ENCODE data around the gene SCO2. TPM values are rescaled to one million over a fixed set of nuclear protein-coding genes. Genes with fewer than 3 reads are reported as not detected.

The SCO2 gene
- total and polyA plus RNA-seq, 2 of the 4 experiments (the other 2 are of a cell fraction): 1.3 to 1.9 TPM

GRCh38 chr22:50508897-50509296 is 16.5 kb downstream of the SCO2 start:
- no peak overlapping the region for H4K5ac ChIP-seq (ENCODE audit: low read depth, low read length)
- no peak overlapping the region for H2BK20ac ChIP-seq (ENCODE audit: low read depth, low read length)
- intact Hi-C loops (cut with micrococcal nuclease): no loop called here
- peak overlapping the region; percentile 26 for H2AK5ac ChIP-seq (ENCODE audit: low read depth, low read length)
- dilution Hi-C loops (cut with HindIII; ENCODE audit: low sequenced_read_pairs, unreplicated experiment): no loop called here
- H3K23ac ChIP-seq (ENCODE audit: low read depth, low read length): no peak overlapping the region
- H3K9ac ChIP-seq (ENCODE audit: low read depth, low read length): peak overlapping the region; percentile 65; the same call in 1 of the 2 replicates
- no peak overlapping the region; the same call in 1 of the 2 replicates for H3K27ac ChIP-seq (ENCODE audit: insufficient read depth, low read length)
- H3K56ac ChIP-seq (ENCODE audit: extremely low read depth, insufficient read depth, low read length): 0 out of 2 replicates have a peak overlapping the region, but pooled peaks have one; percentile 21
- TF ChIP-seq BHLHE40 (IDR thresholded peaks at IDR 0.05; ENCODE audit: low read depth, low read length) (no peak), RFX5 (IDR thresholded peaks at IDR 0.05; ENCODE audit: low read depth, low read length) (no peak), CEBPB (IDR thresholded peaks at IDR 0.05; ENCODE audit: low read depth, low read length) (no peak), FOS (IDR thresholded peaks at IDR 0.05; ENCODE audit: low read depth, low read length) (no peak), RAD21 (IDR thresholded peaks at IDR 0.05; ENCODE audit: low read length) (no peak), SMC3 (IDR thresholded peaks at IDR 0.05; ENCODE audit: low read depth, low read length) (no peak), CTCF (conservative IDR thresholded peaks at IDR 0.05; ENCODE audit: low read depth, low read length) (no peak), USF2 (IDR thresholded peaks at IDR 0.05; ENCODE audit: low read depth, low read length) (no peak), ELK1 (IDR thresholded peaks at IDR 0.05; ENCODE audit: borderline replicate concordance, low read depth, low read length) (no peak), NFE2L2 (IDR thresholded peaks at IDR 0.05; ENCODE audit: low read depth, low read length) (no peak), CHD1 (IDR thresholded peaks at IDR 0.05; ENCODE audit: low read depth, low read length) (no peak), MXI1 (IDR thresholded peaks at IDR 0.05; ENCODE audit: borderline replicate concordance, low read depth, low read length) (no peak), MAZ (IDR thresholded peaks at IDR 0.05; ENCODE audit: borderline replicate concordance, low read depth, low read length) (no peak), MAFK (IDR thresholded peaks at IDR 0.05; ENCODE audit: low read depth, low read length) (no peak)
- 0 out of 2 replicates have a peak overlapping the region, but pooled peaks have one; percentile 9 for H3K4ac ChIP-seq (ENCODE audit: low read depth, low read length)
- no peak overlapping the region for H2BK5ac ChIP-seq (ENCODE audit: low read depth, low read length, poor library complexity, severe bottlenecking)
- ATAC-seq (ENCODE audit: low read depth) (no peak), DNase-seq (no peak)
- in situ Hi-C loops (cut with MboI; ENCODE audit: low sequenced_read_pairs): no loop called here
- H3K4me2 ChIP-seq (ENCODE audit: low read depth, low read length): peak overlapping the region; percentile 95
- H2BK15ac ChIP-seq (ENCODE audit: low read depth, low read length): no peak overlapping the region
- H4K91ac ChIP-seq (ENCODE audit: insufficient read depth, low read depth, low read length): no peak overlapping the region
- H3K4me1 ChIP-seq (ENCODE audit: control insufficient read depth, insufficient read depth, low read length): peaks cover 4% of the 10 kb centered on the region
- H3K9me1 ChIP-seq (ENCODE audit: insufficient read depth, low read length): peaks cover 4% of the 10 kb centered on the region; the same call in 1 of the 2 replicates
- no peak overlapping the region for H2AFZ ChIP-seq (replicated peaks; ENCODE audit: low read length, poor library complexity)
- no peak overlapping the region for H2BK120ac ChIP-seq (ENCODE audit: low read depth, low read length)
- BruUV-seq (replicated peaks): no TSS peak
- H4K8ac ChIP-seq (ENCODE audit: low read depth in 2 of 2, low read length in 2 of 2): peak overlapping the region; percentile 62 to 68; a peak in 2 of 4 replicates
- no peak overlapping the region for H3K18ac ChIP-seq (ENCODE audit: low read depth, low read length)
- H4K20me1 ChIP-seq (ENCODE audit: insufficient read depth, low read length): no peaks in the 10 kb centered on the region; the same call in 1 of the 2 replicates
- CTCF ChIA-PET: interaction anchor here (1.0 to 1.7 kb wide), 3 partner anchors 17 to 54 kb away, joined by 3 to 5 read pairs (median 3); partner anchors contain the start of gene SCO2
- H3K14ac ChIP-seq (replicated peaks; ENCODE audit: low read depth, low read length): no peak overlapping the region
- H3K9me3 ChIP-seq (ENCODE audit: control insufficient read depth, insufficient read depth, low read length): no peaks in the 10 kb centered on the region
- no peaks in the 10 kb centered on the region for H3K27me3 ChIP-seq (ENCODE audit: control insufficient read depth, insufficient read depth, low read length)
- 0% methylated on average over 3 of the region's 3 CpGs; no CpG with 5 or more reads in 1 of the 2 experiments for WGBS, 2 experiments (ENCODE audit: extremely low coverage in 2 of 2, insufficient read length in 1 of 2)
- peak overlapping the region; percentile 100 for H3K4me3 ChIP-seq (ENCODE audit: insufficient read depth, low read depth, low read length)
- peaks cover 14% of the 10 kb centered on the region for H3K36me3 ChIP-seq (ENCODE audit: control insufficient read depth, insufficient read depth, low read length)
- H3K79me1 ChIP-seq (ENCODE audit: low read depth in 1 of 2, low read length in 2 of 2): peaks cover 19 to 57% of the 10 kb centered on the region in 2 experiments
- H2AK9ac ChIP-seq (replicated peaks; ENCODE audit: low read depth, low read length, poor library complexity): no peak overlapping the region
- POLR2A ChIA-PET (ENCODE audit: unreplicated experiment): no interaction called here
